T1000 (cell line): Measurements from ENCODE around the gene GPC1.
A peak's percentile ranks its signal among the peaks of the same experiment; 100 is the strongest.
"Not testable (repeated sequence)": the region's sequence is repeated elsewhere in the genome, so short reads cannot be mapped to it uniquely, and the experiment has no call there.

Experiments
- DNase-seq: peaks from one replicate; lab custom pipeline; 2025; ENCODE audit warnings: mixed read lengths; lab: John Stamatoyannopoulos, UW

Gene GPC1, protein sequence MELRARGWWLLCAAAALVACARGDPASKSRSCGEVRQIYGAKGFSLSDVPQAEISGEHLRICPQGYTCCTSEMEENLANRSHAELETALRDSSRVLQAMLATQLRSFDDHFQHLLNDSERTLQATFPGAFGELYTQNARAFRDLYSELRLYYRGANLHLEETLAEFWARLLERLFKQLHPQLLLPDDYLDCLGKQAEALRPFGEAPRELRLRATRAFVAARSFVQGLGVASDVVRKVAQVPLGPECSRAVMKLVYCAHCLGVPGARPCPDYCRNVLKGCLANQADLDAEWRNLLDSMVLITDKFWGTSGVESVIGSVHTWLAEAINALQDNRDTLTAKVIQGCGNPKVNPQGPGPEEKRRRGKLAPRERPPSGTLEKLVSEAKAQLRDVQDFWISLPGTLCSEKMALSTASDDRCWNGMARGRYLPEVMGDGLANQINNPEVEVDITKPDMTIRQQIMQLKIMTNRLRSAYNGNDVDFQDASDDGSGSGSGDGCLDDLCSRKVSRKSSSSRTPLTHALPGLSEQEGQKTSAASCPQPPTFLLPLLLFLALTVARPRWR

DNA sequence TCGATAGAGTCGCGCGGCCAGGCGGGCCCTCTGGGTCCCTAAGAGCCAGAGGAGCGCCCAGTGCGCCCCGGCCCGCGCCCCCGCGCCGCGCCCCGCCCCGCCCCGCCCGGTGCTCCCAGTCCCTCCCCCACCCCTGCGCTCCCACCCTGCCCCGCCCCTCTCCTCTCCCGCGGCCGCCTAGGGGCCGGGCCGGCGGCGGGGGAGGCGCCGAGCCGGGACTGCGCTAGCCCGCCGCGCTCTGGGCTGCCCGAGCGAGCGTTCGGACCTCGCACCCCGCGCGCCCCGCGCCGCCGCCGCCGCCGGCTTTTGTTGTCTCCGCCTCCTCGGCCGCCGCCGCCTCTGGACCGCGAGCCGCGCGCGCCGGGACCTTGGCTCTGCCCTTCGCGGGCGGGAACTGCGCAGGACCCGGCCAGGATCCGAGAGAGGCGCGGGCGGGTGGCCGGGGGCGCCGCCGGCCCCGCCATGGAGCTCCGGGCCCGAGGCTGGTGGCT, at the start of gene GPC1:
GPC1 (plus strand) TSS at position 207 of the 491 bp plus-strand sequence; CDS start at position 463, 256 bp downstream.
- DNase-seq, result peak; percentile 82

DNA sequence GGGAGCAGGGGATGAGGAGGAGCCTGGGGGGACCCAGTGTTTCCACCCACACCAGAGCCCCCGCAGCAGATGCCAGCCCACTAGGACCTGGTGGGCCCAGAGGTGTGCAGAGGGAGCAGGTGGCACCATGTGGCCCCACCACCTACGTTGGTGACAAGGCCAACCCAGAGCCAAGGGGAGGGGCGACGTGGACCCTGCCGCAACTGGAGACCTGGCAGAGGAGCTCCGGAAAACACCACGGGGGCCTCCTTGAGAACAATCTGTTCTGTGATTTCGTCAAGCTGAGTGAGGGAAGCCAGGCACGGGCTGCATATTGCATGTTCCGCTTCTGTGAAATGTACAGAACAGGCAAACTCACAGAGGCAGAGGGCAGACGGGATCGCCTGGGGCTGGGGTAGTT, 49.1 kb upstream of the GPC1 start:
- DNase-seq, result no peak

DNA sequence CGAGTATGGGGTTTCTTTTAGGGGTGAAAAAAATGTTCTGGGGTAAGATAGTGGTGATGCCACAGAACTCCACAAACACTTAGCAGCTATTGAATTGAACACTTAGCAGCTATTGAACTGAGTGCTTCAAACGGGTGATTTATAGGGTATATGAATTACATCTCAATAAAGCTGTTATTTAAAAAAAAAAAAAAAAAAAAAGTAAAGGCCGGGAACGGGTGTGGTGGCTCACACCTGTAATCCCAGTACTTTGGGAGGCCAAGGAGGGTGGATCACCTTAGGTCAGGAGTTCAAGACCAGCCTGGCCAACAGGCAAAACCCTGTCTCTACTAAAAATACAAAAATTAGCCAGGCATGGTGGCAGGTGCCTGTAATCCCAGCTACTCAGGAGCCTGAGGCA, 48.7 kb upstream of the GPC1 start:
- not testable (repeated sequence) for DNase-seq

DNA sequence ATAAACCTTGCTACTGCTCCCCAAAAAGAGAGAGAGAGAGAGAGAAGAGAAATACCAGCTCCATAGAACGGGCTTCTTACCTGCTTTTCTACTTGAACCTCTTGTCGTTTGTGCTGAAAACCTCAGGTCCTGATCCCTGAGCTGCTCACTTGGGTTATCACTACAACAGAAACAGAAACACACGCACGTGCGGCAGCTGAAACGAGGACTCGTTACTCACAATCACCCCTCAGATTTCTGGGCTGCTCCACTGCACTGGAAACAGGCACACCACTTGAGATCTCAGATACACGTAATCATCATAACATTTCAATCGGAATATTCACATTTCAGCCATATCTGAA, 48.2 kb upstream of the GPC1 start:
- DNase-seq, result no peak

DNA sequence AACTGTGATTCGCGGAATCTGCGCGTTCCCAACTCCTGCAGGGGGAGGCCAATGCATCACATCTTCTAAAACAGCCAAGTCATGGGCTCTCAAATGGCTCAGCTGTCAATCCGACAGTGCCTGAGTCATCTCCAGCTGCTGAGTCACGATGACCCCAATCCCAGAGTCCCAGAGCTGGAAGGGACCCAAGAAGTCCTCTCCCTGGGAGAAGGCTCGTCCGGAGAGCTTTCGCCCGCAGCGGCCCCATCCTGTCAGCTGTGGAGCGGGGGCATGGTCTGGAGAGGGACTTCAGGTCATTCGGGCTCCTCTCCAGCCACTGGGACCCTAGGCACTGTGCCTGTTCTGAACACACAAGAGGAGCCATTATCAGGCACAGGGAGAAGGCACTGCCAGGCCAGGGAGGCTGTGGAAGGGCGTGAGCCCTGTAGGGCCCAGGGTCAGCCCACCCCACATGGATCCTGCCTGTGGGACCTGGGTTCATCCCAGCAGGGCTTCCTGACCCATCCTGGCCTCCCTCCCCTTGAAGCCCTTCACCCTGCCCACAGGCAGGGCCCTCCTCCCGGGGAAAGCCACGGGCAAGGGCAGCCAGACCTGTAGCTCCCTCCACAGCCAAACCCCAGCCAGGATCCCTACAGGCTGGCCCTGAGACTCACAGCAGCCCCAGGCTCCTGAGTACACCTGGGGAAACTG, 47.6 kb upstream of the GPC1 start:
- DNase-seq, result peak; percentile 76

DNA sequence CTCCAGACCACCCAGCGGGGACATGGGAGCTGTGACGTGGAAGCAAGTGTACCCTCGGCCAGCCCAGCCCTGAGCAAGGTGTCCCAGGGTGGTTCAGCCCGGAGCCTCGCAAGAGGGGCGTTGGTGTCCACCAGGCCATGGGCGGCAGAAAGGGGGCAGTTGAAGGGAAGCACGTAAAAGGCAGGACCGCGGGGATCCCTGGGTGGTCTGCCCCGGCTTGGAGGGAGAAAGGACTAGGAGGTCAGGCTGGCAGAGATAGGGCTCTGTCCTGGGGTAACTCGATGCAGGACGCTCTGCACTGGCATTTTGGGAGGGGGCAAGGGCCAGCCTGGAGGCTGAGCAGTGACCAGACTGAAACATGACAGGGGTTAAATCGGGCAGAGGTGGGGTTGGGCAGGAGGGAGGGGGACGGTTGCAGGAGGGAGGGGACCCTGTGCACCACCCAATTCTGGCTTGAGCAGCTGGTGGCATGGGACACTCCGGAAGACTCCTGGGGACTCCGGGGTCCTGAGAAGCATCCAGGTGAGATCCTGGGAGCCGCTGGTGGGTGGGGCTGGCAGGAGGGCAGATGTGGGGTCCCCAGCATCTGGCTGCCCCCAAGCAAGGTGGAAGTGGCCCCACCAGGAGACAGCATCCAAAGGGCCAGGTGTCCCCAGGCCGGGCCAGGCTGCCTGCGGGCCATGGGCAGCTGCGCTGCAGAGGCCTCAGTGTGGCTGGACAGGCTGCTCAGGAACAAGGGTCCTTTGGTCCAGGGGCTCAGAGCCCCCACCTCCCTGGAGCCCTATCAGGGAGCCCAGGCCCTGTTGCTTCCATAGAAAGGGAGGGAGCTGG, 46.8 kb upstream of the GPC1 start:
- DNase-seq, result no peak

DNA sequence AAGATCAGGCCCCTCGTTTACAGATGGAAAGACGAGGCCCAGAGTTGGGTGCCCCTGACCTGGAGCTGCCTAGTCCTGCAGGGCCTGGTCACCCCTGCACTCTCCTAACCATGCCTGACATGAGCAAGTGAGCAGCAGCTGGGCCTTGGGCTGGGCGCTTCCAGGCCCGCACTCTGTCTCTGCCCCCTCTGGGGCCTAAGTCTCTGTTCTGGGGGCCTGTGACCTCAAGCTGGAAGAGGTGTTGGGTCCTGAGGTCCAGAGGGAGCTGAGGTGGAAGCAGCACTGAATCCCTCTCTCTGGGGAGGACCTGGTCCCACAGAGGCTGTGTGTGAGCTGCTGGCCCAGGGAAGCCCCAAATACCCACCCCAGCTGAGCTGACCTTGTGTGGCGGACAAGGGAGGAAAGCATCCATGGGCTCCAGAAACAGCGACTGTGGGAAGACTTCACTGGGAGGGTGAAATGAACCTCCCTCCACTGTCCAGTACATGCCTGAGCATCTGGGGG, 46.1 kb upstream of the GPC1 start:
- DNase-seq, result no peak

DNA sequence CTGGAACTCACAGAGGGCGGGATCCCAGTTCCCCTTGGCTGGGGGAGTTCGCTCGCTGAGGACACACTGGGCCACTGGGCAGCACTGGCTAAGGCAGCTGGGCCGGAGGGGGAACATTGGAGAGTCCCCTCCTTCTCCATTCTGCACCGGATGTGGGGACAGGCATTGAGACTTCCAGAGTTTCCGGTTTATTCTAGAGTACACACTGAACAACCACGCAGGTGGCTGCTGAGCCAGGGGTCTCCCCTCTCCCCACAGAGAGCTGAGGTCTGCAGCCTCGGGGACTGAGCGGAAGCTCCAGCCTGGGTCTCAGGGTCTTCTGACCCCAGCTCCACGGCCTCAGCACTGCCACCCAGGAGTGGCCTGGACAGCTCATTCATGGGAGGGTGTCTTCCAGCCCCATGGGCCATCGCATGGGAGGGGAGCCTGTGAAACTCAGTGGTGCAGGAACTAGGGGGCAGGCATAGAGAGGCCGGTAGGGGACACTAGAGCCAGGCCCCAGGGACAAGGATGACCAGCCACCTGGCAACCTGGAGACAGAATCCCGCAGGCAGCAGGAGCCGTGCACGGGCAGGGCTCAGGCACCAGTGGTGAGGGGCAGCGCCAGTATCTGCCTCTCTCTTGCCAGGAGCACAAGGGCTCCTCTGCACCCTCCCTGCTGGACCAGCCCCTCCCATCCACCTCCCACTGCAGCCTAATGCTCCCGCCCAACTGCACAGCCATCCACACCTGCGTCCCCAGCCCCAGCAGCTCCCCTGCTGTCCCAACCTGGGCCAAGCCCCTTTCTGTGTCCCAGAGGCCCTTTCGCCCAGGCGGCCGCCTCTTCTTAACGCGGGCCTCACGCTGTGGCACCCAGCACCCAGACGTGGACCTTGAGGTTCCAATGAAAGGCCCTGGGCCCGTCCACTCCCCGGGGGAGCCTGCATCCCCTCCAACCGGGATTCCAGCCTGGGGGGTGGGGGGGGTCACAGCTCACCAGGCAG, 45.1 kb upstream of the GPC1 start:
- no peak for DNase-seq

DNA sequence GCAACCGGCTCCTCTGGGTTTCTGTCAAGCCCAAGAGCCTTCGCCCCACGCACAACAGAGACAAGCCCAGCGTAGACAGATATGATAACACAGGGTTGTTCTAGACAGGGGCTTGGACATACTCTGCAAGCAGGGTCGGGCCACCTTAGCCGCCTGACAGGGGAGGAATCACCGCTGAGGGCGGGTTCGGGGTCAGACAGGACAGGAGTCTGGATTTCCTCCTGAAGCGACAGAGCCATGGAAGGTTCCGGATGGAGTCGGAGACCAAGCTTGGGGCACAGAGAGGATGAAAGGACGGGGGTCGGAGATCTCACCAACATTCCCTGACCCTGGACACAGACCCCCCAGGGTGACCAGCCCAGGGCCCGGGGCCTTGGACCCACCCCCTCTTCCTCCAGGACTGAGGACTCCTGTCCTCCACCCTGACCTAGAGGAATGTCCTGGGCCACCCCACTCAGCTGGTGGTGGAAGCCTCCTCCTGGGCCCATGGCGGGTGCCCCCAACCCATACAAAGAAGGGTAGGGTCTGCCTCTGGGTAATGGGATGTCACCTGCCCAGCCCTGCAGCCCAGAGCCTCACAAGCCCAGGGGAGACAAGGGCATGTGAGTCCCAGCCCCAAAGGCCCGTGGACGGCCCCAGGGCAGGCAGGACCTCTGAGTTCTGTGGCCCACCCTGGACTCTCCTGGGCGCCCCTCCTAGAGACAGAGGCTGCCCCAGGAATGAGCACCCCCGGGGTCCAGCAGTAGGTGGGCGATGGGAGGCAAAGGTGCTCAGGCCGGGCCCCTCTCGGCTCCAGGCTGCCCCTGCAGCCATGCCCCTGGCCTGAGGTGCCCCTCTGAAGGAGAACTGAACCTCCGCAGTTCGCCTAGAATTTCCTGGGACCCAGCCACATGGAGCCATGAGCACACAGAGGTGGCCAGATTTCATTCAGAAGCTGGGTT, 44.1 kb upstream of the GPC1 start:
- no peak for DNase-seq

DNA sequence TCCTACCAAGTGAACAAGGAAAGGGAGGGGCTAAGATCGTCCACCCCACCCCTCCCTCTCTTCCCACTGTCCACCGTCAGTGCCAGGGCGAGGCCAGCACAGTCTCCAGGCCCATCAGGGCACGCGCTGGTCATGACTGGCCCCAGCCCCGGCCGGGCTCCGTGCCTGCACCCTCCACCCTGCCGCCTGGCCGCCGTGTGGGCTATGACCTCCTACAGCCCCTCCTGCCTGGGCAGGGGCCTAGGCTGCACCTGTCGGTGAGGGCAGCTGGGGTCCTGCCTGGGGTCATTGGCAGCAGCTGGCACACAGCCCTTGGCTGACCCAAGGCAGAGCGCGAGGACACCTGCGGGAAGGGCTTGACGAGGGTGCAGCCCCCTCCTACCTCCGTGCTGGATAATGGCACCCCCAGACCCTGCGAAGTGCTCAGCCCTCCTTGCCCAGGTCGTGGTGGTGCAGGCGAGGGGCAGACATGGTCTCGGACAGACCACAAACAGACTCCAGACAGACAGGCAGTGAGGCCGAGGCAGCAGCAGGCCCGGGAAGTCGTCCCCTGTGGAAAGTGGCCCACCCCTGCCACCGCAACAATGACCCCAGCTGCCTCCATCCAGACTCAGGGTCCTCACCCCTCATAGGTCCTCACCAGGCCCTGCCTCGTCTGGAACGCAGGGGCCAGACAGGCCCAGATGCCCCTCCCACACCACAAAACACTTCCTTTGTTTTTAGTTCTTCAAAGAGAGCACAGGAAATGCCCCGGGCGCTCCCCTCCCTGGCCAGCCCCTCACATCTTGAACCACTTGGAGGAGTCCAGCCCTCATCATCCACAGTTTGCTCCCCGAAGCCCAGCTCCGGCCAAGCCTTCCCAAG, 43.1 kb upstream of the GPC1 start:
- no peak for DNase-seq

DNA sequence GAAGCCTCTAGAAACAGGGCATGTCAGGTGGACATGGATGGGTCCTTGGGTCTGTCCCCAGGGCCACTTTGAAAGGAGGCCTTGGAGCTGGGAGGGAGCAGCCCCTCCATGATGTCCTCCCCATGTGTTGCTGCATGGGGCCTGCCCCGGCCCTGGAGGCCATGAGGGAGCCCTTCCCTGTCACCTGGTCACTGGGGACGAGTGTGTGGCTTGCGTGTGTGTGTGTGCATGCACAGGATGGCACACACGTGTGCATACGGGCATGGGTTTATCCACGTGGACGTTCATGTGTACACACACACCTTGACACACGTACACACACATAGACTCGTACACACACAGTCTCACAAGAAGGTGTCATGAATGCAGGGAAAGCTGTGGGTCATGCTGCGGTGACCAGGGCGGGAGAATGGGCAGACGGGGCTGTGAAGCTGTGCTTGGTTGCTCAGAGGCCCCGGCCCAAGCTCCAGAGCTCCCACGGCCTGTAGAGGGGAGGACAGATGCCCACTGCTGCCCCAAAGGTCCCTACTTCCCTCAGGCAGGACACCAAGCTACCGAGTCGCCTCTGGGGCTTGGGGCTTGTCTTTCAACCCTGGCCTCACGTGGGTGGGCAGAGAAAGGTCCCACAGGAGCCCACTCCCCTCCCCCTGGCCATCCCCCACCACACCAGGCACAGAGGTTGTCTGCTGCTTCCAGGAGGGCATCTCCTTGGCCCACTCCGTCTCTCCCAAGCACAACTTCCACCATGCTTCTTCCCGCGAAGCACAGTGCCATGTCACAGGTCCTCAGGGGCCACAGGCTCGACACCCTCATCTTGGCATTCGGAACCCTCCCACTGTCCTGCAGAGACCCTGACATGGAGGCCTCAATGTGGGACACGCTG, 42.3 kb upstream of the GPC1 start:
- no peak for DNase-seq

DNA sequence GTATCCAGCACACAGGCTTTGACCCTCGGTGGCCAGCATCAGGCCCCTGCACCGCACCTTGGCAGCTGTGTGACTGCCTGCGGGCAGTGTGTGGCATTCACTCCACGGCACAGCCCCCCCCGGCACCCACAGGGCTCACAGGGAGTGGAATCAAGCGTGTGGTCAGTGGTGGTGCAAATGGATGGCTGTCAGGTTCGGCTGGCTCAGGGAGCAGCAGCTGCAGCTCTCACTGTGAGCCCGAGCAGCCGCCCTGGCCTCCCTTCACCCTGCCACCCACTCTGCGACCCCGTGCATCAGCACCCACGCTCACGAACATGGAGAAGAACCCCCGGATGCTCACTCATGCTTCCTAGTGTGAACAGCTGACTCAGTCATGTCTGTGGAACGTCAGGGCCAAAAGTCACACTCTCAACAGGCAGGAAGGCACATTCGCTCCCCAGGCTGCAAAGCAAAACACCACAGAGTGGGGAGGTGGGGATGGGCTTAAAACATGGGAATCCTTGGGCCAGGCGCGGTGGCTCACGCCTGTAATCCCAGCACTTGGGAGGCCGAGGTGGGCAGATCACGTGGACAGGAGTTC, 41.5 kb upstream of the GPC1 start:
- no peak for DNase-seq

DNA sequence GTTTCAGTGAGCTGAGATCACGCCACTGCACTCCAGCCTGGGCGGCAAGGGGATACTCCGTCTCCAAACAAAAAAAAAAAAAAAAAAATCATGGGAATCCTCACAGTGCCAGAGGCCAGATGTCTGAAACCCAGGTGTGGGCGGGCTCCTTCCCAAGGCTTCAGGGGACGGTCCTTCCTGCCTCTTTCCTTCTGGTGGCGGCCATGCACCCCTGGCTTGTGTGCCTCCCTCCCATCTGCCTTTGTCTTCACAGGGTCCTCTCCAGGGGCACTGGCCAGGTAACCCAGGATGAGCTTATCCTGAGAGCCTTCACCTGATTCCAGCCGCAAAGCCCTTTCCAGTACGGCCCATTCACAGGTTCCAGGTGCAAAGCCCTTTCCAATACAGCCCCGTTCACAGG, 40.9 kb upstream of the GPC1 start:
- no peak for DNase-seq

DNA sequence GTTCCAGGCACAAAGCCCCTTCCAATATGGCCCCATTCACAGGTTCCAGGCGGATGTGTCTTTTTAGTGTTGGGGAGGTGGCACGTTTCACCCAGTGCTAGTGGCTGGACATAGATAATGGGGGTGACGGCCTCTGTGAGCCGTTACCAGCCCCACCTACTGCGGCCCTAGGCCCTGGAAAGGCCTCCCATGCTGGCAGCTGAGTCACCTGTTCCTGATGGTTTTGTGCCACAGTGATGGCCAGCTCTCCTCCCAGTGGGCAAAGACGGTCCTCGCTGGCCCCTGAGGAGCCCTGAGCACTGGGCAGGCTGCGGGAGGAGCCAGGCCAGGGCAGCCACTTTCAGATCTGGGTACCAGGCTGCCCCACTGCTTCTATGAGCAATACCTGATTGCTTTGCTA, 40.0 kb upstream of the GPC1 start:
- no peak for DNase-seq

DNA sequence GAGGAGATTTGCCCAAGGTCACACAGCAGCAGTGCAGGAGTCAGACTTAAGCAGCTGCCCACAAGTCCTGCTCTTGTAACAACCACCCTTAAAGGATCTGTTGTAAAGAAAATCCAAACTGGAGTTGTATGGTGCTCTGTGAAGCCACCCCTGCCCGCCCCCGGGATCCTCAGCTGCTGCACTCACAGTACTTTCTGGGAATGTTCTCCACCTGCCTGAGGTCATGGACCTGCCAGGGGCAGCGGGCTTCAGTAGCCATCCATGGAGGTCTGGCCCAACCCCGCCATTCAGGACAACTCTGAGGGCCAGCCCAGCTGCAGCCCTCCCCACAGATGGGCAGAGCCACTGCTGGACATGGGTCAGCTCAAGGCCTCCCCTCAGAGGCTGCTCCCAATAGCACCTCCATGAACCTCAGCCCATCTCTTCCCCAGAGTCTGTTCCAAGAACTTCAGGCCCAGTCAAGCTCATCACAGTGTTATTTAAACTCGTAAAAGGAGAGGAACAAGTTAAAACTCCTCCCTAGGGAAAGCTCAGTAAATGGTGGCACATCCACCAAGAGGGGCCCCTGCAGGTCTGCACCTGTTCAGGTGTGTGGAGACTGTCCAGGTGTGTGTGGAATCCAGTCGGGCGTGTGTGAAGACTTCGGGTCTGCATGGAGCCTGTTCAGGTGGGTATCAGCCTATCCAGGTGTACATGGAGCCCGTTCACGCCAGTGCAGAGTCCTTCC, 39.4 kb upstream of the GPC1 start:
- no peak for DNase-seq
